ENCODE results near the gene KIF18A.

KIF18A gene

GRCh38 chr11:28043930-28044709 is 63.8 kb downstream of the KIF18A start:
- DNase-seq (ENCODE audit: low spot score), result no peak

GRCh38 chr11:28040384-28040783 is 67.6 kb downstream of the KIF18A start:
- no peak for DNase-seq (ENCODE audit: low spot score)

DNA sequence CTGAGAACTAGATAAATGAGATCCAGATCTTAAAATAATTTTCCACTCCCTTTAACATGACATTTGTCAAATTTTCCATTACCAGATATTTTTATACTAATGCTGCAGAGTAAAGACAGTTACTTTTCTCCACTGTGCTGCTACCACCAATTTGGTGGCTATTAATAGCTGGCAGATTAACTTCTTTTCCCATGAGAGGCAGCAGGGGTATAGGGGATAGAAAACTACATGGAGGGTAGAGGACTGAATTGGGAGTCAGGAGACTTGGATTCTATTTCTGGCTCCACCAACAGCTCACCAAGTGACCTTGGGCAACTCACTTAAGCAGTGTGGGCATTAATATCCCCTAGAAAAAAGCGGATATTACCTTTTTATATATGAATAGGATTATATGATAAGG is 69.2 kb downstream of the KIF18A start:
- DNase-seq (ENCODE audit: low spot score), result no peak

- DNase-seq (ENCODE audit: low spot score), result no peak
Measured at GRCh38 chr11:28026634-28027290, 81.2 kb downstream of the KIF18A start.

DNA sequence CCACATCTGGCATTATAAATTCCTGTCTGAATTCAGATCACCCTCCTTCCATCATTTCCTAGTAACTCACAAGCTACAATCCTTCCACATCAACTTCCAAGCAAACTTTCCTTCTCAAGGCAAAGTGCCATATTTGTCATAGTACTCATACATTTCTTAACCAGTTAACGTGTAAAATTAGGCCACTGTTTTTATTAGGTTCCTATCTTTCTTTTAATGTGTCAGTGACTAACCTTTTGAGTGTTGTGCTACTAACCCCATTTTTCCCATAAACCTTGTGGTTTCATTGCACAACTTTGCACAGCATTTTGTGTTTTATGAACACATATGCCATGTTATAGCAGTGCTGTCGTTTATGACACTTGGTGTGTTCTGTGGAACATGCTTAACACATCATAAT is 90.1 kb downstream of the KIF18A start:
- no peak for DNase-seq (ENCODE audit: low spot score)

- no peak for DNase-seq (ENCODE audit: low spot score)
Measured at GRCh38 chr11:28011813-28012212, 96.1 kb downstream of the KIF18A start.

- no peak for DNase-seq (ENCODE audit: low spot score)
Measured at GRCh38 chr11:28009996-28010395, 98.0 kb downstream of the KIF18A start.

DNA sequence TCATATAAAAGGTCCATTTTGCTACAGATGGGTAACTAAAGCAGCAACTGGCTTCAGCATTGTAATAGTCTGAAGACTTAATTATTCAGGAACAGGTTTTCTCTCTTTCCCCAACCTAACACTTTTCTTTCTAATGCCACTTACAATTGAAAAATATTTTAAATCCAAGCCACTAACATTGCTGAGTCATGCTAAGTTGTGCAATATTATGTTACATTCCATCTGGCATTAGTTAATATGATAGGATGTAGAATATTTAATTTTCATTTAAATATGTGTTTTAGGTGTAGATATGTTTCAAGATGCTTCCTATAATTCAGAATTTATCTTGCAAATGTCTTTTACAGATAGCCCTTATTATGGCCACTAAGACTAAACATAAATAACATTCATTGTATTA is 98.6 kb downstream of the KIF18A start:
- DNase-seq (ENCODE audit: low spot score), result no peak

GRCh38 chr11:28003615-28004014 is 104.3 kb downstream of the KIF18A start:
- no peak for DNase-seq (ENCODE audit: low spot score)

GRCh38 chr11:27998552-27998951 is 109.4 kb downstream of the KIF18A start:
- DNase-seq (ENCODE audit: low spot score), result no peak

DNA sequence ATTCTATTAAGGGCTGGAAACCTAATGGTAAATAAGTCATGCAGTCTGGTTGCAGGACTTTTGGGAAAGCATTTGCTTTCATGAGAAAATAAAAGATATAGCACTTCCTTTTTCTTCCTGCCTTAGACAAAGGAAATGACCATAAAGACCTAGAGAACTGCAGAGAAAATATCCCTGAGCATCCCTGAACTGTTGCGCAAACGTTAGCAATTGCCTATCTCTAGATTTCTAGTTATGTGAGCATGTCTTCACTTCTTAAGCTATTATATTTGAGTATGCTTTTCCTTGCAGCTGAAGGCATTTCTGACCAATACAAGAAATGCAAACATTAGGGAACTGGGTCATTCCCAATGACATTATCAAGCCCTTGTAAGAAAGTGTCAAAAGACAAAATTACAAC is 110.6 kb downstream of the KIF18A start:
- no peak for DNase-seq (ENCODE audit: low spot score)

DNA sequence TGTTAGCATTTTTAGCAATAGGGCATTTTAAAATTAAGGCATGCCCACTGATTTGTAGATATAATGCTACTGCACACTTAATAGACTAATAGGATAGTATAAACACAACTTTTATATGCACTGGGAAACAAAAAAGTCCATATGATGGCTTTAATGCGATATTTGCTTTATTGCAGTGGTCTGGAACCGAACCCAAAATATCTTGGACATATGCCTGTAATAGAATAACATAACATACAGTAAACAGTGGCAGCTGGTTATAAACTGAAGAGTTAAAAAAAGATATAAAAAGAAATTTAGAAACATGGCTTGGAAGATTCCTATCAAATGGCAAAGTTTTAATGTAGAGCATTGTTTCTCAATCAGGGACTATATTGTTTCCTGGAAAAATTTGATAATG is 111.9 kb downstream of the KIF18A start:
- no peak for DNase-seq (ENCODE audit: low spot score)

GRCh38 chr11:27995083-27995482 is 112.9 kb downstream of the KIF18A start:
- DNase-seq (ENCODE audit: low spot score), result no peak

DNA sequence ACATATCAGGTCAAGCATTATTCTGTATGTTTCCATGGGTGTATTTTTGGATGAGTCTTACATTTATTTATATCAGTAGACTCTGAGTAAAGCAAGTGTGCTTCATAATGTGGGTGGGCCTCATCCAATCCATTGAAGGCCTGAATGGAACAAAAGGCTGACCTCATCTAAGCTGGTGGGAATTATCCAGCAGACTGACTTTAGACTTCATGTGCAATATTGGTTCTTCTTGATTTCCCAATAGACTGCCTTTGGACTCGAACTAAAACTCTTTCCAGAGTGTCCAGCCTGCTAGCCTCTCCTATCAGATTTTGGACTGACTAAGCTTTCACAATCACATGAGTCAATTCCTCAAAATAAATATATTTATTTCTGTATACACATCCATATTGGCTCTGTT is 116.2 kb downstream of the KIF18A start:
- no peak for DNase-seq (ENCODE audit: low spot score)

- no peak for DNase-seq (ENCODE audit: low spot score)
Measured at GRCh38 chr11:27977527-27977926, 130.4 kb downstream of the KIF18A start.

DNA sequence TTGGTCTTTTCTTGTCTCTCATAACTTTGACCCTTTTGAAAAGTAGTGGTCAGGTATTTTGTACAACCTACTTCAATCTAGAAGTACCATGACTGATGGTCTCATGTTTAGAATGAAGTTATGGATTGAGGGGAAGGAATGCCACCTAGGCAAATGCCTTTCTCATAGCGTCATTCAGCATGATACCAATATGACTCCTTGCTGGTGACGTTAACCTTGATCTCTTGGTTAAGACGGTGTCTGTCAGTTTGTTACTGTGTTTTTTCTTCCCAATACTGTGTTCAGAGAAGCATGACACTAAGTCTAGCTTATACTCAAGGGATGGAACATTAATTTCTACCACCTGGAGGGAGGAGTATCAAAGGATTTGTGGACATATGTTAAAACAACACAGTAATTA is 130.9 kb downstream of the KIF18A start:
- DNase-seq (ENCODE audit: low spot score), result no peak

- DNase-seq (ENCODE audit: low spot score), result no peak
Measured at GRCh38 chr11:27976262-27976661, 131.7 kb downstream of the KIF18A start.

DNA sequence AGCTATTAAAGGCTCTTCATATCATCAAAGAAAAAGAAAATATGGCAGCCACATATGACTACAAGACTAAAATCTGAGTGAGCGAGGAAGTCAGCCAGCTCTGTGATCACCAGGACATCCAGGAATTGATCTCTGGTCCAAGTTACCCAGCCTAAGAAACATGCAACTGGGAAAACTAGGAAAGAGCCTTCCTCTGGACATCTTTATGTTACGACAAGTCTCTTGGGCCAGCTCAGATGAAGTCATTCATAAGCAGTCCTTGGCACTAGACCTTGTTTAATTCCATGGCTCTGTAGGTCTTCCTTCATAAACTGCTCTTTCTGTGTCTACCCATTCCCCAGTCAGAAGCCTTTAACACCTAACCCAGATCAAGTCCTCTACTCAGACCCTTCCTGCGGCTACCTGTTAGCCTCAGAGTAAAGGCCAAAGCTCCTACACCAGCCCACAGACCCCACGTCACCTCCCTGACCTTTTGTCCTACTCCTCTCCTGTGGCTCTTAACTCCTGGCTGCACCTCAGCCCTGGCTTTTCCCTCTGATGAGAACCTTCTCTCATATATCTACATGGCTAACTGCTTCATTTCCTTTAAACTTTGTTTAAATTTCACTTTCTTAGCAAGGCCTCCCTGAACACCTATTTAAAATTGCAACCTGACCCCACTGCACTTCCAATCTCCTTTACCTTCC is 134.0 kb downstream of the KIF18A start:
- no peak for DNase-seq (ENCODE audit: low spot score)

DNA sequence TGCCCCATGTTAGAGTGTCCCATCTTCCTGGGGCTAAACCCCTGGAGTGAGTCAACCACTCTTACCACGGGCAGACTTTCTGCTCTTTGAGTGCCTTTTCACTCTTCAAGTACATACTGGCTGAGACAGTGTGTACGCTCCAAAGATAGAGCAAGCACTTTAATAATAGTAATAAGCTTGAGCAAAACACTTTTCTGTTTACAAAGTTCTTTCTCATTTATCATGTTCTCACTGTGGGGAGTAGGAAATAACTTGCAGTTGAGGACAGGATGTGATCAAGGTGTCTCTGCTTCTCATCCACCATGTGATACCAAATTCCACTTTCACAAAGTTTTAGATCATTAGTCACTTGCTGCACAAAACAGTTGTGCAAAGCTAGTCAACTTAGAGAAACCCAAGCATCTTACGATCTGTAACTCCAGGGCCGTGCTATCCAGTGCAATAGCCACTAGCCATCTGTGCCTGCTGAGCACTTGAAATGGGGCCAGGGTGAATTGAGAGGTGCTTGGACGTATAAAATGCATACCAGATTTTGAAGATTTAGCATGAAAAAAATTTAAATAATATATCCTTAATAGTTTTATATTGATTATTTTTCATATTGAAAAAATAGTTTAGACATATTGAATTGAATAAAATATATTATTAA is 135.3 kb downstream of the KIF18A start:
- DNase-seq (ENCODE audit: low spot score), result no peak

DNA sequence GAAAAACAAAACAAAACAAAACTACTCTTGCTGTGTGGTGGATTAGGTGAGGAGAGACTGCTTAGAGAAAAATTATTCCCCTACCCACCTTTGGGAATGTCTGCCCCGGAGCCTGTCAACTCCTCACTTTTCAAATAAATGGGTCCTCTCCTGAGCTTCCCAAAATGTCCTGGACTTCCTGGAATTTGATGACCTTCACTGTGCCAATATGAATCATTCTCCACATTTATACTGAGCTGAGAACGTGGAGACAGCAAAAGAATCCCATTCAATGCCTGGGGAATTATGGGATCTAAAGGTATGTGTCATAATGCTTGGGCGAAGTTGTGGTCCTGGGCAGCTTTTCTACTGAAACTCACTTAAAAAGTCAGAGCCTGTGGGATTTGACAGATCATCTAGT is 136.8 kb downstream of the KIF18A start:
- DNase-seq (ENCODE audit: low spot score), result no peak

Data from iPS-NIHi11 (cell line).